H7 (cell line): ENCODE results near the gene AKAP8. TPM values are rescaled to one million over a fixed set of nuclear protein-coding genes. Genes with fewer than 3 reads are reported as not detected.

Experiments
- DNase-seq: peaks from one replicate; pipeline ENCODE4 v3.0.0; 2012
- H3K27me3 ChIP-seq: 2 replicates; pipeline ENCODE4 v1.6.0; 2011; ENCODE audit warnings: mild to moderate bottlenecking, low read length; ENCODE audit not compliant: control insufficient read depth, insufficient read depth
- H3K36me3 ChIP-seq: replicated peaks from 2 replicates; pipeline ENCODE4 v1.5.1; 2011; ENCODE audit warnings: low read length; ENCODE audit not compliant: control insufficient read depth, insufficient read depth
- H3K4me3 ChIP-seq: 2 replicates; pipeline ENCODE4 v1.5.1; 2011; ENCODE audit warnings: low read depth, mild to moderate bottlenecking, control low read depth, low read length, moderate library complexity; ENCODE audit not compliant: insufficient read depth
- total RNA-seq: library from RNA; depleted of rRNA; stranded (reverse); fragments of >200 nt; shearing (Covaris generic); gene quantifications from 2 replicates; pipeline ENCODE4 v1.2.3, GENCODE V29; 2014; rRNA removed

Gene AKAP8
- total RNA-seq, 1 experiment from 2014 or later: 24.4 TPM

GRCh38 chr19:15318241-15318691 is 61.3 kb downstream of the AKAP8 start:
- no peaks in the 10 kb centered on the region for H3K27me3 ChIP-seq
- DNase-seq: no peak
- no peak overlapping the region for H3K4me3 ChIP-seq
- no peaks in the 10 kb centered on the region for H3K36me3 ChIP-seq

DNA sequence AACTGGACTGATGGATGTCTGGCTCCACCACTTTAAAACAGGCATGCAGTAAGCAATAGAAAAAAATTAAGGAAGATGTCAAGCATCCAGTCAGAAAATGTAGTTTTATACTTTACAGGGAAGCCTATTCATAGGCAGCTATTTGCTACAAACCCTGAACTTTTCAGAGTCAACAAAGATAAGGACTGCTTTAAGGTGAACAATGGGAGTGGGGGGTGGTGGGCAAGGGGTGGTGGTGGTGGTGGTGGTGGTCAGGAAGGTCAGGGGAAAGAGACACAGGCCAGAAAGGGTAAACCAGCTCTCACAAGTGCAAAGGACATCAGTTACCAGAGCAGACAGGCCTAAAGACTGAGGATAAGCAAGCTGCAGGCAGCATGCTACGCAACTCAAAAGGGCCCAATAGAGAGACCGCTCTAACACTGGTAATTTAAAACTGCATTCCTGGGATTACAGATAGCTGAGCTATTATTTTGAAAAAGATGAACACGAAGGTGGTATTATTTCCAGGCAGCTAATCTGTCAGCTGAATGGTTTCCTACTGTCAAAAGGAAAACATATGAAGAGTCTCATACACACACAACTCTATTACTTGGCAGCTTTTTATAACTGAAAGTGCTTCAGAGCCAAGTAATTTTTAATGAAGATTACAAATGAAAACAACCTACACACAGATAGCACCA is 62.1 kb downstream of the AKAP8 start:
- DNase-seq: no peak
- H3K27me3 ChIP-seq: no peaks in the 10 kb centered on the region
- H3K36me3 ChIP-seq: no peaks in the 10 kb centered on the region
- no peak overlapping the region for H3K4me3 ChIP-seq

DNA sequence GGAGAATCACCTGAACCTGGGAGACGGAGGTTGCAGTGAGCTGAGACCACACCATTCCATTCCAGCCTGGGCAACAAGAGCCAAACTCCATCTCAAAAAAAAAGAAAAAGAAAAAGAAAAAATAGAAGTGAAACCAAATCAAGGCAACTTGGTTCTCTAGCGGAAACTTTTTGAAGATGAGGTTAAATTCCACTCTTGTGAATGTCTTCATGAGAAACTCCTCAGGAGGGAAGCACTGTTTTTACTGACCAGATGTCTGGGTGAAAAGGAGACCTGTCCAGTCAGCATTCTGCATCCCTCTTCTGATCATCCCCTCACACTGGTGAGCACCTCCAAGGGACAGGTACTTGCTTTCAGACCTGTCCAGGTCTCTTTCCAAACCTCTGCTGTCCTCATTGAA is 63.1 kb downstream of the AKAP8 start:
- Histone ChIP-seq H3K27me3 (no peaks in the 10 kb centered on the region), H3K36me3 (no peaks in the 10 kb centered on the region), H3K4me3 (no peak overlapping the region)
- DNase-seq: no peak

- H3K4me3 ChIP-seq: no peak overlapping the region
- H3K27me3 ChIP-seq: no peaks in the 10 kb centered on the region
- DNase-seq: no peak
- no peaks in the 10 kb centered on the region for H3K36me3 ChIP-seq
These were observed 64.5 kb downstream of the AKAP8 start for GRCh38 chr19:15315101-15315500.

- Histone ChIP-seq H3K36me3 (peaks cover 1% of the 10 kb centered on the region), H3K4me3 (no peak overlapping the region), H3K27me3 (no peaks in the 10 kb centered on the region)
- no peak for DNase-seq
These were observed 65.8 kb downstream of the AKAP8 start for GRCh38 chr19:15313649-15314279.

DNA sequence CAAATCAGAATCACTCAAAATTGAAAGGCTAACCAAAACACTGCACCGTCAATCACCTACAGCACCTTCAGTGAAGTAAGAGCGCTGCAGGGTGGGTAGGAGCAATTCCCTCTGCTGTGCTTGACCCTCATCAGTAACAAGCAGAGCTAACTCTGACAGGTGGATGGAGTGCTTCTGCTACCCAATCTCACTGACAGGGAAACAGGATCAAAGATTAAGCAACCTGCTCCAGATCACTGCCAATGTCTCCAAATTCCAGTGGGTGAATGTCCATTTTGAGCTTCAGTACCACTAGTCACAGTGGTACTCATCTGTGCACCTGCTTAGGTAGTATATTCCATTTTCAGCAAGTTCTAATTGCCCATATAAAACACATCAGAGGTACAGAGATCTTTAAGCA is 72.4 kb downstream of the AKAP8 start:
- no peak for DNase-seq
- no peaks in the 10 kb centered on the region for H3K27me3 ChIP-seq
- no peak overlapping the region for H3K4me3 ChIP-seq

GRCh38 chr19:15305582-15306334 is 73.8 kb downstream of the AKAP8 start:
- Histone ChIP-seq H3K36me3 (peaks cover 1% of the 10 kb centered on the region), H3K27me3 (no peaks in the 10 kb centered on the region), H3K4me3 (no peak overlapping the region)
- no peak for DNase-seq

More for the DNA sequence above, 72.4 kb downstream of the AKAP8 start:
- peaks cover 1% of the 10 kb centered on the region for H3K36me3 ChIP-seq

GRCh38 chr19:15304140-15304705 is 75.4 kb downstream of the AKAP8 start:
- H3K27me3 ChIP-seq: no peaks in the 10 kb centered on the region
- DNase-seq: no peak
- no peak overlapping the region for H3K4me3 ChIP-seq
- no peaks in the 10 kb centered on the region for H3K36me3 ChIP-seq

Other genes starting within 250 kb of the AKAP8 start
- gene NOTCH3, start 178.8 kb downstream of the AKAP8 start, total RNA-seq: 47.0 and 52.1 TPM in 2 replicates
- gene EPHX3, start 147.3 kb downstream of the AKAP8 start, total RNA-seq: 5.4 and 6.2 TPM in 2 replicates
- gene BRD4, start 47.2 kb downstream of the AKAP8 start, total RNA-seq: 24.8 and 26.1 TPM in 2 replicates
- 115 and 168 TPM in 2 replicates for gene AKAP8L, start 39.2 kb upstream of the AKAP8 start, total RNA-seq
- gene WIZ, start 70.2 kb upstream of the AKAP8 start, total RNA-seq: 16.1 and 17.6 TPM in 2 replicates
- gene RASAL3, start 84.8 kb upstream of the AKAP8 start, total RNA-seq: not detected in 2 replicates
- gene PGLYRP2, start 99.7 kb upstream of the AKAP8 start, total RNA-seq: not detected in 2 replicates
- gene CYP4F22, start 128.7 kb upstream of the AKAP8 start, total RNA-seq: not detected in 2 replicates
- gene CYP4F8, start 235.4 kb upstream of the AKAP8 start, total RNA-seq: not detected in 2 replicates